GM19324 (cell line): ENCODE data around the gene ARHGDIG.

ENCODE experiments used
- ATAC-seq: cut with Tn5 transposase; IDR thresholded peaks from one replicate; pipeline ENCODE4 v1.9.1; 2021; ENCODE audit warnings: mild to moderate bottlenecking, moderate library complexity; ENCODE audit not compliant: unreplicated experiment, low FRiP score

The ARHGDIG gene

GRCh38 chr16:279531-279930 is 860 bp upstream of the ARHGDIG start:
- ATAC-seq, result no peak

DNA sequence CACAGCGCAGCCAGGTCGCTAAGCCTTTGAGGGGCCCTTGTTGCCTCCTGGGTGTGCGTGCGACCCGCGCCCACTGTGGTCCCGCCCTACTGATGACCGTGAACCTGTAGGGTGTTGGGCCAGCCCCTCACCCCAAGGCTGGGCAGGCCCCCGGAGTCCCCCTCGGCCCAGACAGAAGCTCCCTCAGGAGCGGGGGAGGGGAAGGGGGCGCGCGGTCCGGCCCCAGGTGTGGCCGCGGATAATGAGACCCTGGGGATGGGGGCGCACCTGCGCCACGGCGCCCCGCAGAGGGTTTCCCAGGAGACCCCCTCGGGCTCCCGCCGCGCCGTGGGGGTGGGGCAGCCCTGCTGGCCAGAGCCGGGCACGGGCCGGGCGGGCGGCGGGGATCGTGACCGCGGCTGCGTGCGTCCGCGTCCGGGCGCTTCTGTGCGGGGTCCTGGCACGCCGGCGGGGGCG is 358 bp upstream of the ARHGDIG start:
- no peak for ATAC-seq

- ATAC-seq, result no peak
Measured at GRCh38 chr16:280991-281659, 734 bp downstream of the ARHGDIG start.

GRCh38 chr16:281660-282255 is 1.4 kb downstream of the ARHGDIG start:
- no peak for ATAC-seq

DNA sequence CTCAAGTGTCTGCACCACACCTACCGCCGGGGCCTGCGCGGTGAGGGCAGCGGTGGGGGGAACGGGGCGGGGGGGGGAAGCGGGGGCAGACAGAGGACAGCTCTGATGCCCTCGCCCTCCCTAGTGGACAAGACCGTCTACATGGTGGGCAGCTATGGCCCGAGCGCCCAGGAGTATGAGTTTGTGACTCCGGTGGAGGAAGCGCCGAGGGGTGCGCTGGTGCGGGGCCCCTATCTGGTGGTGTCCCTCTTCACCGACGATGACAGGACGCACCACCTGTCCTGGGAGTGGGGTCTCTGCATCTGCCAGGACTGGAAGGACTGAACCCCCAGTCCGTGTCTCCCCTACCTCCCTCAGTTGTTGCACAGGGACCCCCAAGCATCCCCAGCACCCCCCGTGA is 2.1 kb downstream of the ARHGDIG start:
- no peak for ATAC-seq

GRCh38 chr16:283033-283805 is 2.8 kb downstream of the ARHGDIG start, which contains the start of gene PDIA2:
Gene PDIA2 (plus strand): TSS chr16:283164. CDS start chr16:283170, 6 bp downstream.
- ATAC-seq, result no peak

DNA sequence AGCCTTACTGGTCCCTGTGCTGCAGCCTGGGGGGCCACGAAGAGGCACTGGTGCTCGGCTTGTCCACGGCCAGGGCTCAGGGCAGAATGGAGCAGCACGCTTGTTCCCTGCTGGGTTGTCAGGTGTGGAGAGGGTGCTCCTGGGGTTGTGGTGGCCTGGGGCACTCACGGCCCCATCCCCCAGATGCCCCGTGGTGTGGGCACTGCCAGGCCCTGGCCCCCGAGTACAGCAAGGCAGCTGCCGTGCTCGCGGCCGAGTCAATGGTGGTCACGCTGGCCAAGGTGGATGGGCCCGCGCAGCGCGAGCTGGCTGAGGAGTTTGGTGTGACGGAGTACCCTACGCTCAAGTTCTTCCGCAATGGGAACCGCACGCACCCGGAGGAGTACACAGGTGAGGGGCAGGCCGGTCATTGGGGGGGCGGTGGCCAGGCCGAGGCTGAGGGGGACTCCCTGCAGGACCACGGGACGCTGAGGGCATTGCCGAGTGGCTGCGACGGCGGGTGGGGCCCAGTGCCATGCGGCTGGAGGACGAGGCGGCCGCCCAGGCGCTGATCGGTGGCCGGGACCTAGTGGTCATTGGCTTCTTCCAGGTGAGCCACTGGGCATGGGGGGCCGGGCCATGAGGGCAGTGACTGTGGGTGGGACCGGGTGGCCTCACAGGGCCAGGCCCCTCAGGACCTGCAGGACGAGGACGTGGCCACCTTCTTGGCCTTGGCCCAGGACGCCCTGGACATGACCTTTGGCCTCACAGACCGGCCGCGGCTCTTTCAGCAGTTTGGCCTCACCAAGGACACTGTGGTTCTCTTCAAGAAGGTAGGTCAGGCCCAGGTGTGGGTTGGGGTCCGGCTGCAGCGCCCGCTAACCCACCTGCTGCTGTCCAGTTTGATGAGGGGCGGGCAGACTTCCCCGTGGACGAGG is 4.1 kb downstream of the ARHGDIG start:
- no peak for ATAC-seq

GRCh38 chr16:285146-286055 is 5.0 kb downstream of the ARHGDIG start:
- ATAC-seq, result no peak

GRCh38 chr16:286491-287297 is 6.3 kb downstream of the ARHGDIG start:
- no peak for ATAC-seq

DNA sequence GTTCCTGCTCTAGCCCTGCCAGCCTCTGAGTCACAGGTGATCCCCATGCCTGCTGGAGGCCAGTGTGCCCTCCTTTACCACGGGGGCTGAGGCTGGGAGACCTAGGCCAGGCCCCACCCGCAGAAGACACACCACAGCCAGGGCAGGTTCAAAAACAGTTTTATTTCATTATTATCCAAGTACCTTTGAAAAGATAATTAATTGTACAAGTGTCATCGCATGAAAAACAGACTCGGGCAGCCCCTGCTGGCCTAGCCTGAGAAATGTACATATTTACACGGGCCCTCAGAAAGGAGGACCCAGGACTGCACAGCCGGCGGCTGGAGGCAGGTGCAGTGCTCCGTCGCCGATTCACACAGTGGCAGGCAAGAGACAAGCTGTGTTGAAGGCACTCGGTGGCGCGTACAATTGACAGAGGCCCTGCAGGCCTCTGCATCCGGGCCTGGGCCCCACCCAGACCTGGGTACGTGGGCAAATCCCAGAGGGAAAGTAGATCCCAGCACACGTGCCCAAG is 7.0 kb downstream of the ARHGDIG start:
- no peak for ATAC-seq

- no peak for ATAC-seq
Measured at GRCh38 chr16:287981-288920, 7.9 kb downstream of the ARHGDIG start.

DNA sequence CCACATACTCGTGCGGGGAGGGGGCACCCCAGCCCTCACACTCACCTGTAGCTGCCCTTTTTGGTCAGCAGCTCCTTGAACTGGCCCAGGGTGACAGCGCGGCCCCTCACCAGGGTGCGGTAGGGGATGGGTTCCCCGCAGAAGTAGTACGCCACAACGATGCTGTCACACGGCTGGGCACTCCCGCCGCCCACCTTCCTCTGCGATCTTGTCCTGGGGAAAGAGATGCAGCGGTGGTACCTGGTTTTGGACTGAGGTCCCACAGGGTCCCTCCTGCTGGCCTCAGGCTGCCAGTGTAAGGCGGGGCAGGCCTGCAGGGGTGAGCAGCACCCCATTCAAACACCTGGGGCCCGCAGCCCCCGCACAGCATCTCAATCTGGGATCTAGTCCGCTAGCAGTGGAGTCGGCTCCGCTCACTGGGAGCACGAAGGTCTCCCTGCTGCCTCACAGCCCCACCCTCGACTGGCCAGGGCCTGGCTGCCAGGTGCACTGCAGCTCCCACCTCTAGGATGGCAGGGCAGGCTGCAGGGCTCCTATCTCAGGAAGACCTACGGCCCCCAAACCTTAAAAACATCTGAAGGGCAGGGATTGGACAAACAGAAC is 9.1 kb downstream of the ARHGDIG start:
- no peak for ATAC-seq

- no peak for ATAC-seq
Measured at GRCh38 chr16:290015-290680, 9.8 kb downstream of the ARHGDIG start.

DNA sequence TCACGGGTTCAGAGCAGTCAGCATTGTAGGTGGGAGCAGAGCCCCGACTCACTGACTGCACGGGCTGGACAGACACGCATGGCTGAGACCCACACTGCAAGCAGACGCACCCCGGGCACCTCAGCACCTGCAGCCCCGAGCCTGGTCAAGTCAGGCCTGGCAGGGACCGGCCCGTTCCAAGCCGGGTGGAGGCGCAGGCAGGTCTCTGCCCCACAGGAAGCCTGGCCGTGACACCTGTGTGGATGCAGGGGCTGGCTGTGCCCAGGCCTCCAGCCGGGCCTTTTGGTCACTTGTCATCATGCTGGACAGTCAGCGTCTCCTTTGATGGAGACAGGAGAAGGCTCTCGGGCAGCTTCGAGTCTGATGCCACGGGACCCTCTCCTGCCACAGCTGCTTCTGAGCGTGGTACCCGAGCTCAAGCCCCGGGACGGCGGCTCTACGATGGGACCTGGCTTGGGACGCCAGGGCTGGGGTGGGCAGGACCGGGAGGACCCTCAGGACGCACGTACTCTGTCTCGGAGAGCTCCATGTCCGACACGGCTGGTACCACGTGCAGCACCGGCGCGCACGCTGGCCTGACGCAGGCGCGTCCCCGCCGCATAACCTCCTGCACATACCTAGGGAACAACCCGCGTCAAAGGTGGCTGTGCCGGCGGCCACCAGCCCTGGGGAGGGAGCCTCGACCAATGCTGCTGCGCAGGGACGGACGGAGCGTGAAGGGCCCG is 10.5 kb downstream of the ARHGDIG start:
- no peak for ATAC-seq

GRCh38 chr16:291539-291938 is 11.1 kb downstream of the ARHGDIG start:
- ATAC-seq, result no peak
